Gastrocnemius medialis (tissue), 4 donors: Measurements from ENCODE around the gene G3BP1. TPM values are rescaled to one million over a fixed set of nuclear protein-coding genes. Genes with fewer than 3 reads are reported as not detected.

ENCODE experiments used
- ATAC-seq, 2 donors: fragments of 150-250 bp; one replicate each; pipeline ENCODE4 v1.9.1; 2016
- DNase-seq, 2 donors: peaks; one replicate each; pipeline ENCODE4 v3.0.0-alpha.2; 2019
- H3K27ac ChIP-seq, 4 donors: fragments of 200-600 bp; sonication (generic); 1 replicate in 1 of 4; 2 replicates in 3 of 4; pipeline ENCODE4 v1.5.1; 2016 to 2018; ENCODE audit warnings: mild to moderate bottlenecking in 2 of 4, moderate library complexity in 1 of 4
- H3K27me3 ChIP-seq, 3 donors: fragments of 200-600 bp; sonication (generic) in 2 of 3; 1 replicate in 1 of 3; 2 replicates in 2 of 3; pipeline versions ENCODE4 v1.5.1 to v1.6.0; 2016 to 2019; ENCODE audit warnings: mild to moderate bottlenecking in 1 of 3, moderate library complexity in 1 of 3
- H3K36me3 ChIP-seq, 2 donors: fragments of 200-600 bp; sonication (generic) in 1 of 2; one replicate each; pipeline ENCODE4 v1.5.1; 2017 to 2018
- H3K4me1 ChIP-seq, 2 donors: fragments of 200-600 bp; sonication (generic) in 1 of 2; one replicate each; pipeline ENCODE4 v1.5.1; 2016 to 2017; ENCODE audit warnings: mild to moderate bottlenecking in 2 of 2
- H3K4me3 ChIP-seq, 4 donors: fragments of 200-600 bp; sonication (generic) in 3 of 4; 1 replicate in 1 of 4; 2 replicates in 3 of 4; pipeline ENCODE4 v1.5.1; 2016 to 2019; ENCODE audit warnings: mild to moderate bottlenecking in 2 of 4
- H3K9me3 ChIP-seq, 3 donors: fragments of 200-600 bp; sonication (generic) in 2 of 3; 1 replicate in 1 of 3; 2 replicates in 2 of 3; pipeline ENCODE4 v1.5.1; 2016 to 2019
- CTCF ChIP-seq, 5 experiments: fragments of 450-650 bp in 3 of 5; fragments of 200-600 bp in 2 of 5; sonication (generic) in 2 of 5; IDR thresholded peaks in 4 of 5; conservative IDR thresholded peaks in 1 of 5; 1 replicate in 4 of 5; 2 replicates in 1 of 5; pipeline ENCODE4 v1.5.1; 2016 to 2019; ENCODE audit warnings: antibody characterized with exemption in 5 of 5, mild to moderate bottlenecking in 3 of 5, moderate library complexity in 3 of 5
- POLR2A ChIP-seq, 2 donors: fragments of 450-650 bp; IDR thresholded peaks; one replicate each; pipeline ENCODE4 v1.6.1; 2017; ENCODE audit warnings: antibody characterized with exemption in 2 of 2, mild to moderate bottlenecking in 2 of 2, moderate library complexity in 2 of 2
- in situ Hi-C, 4 donors: fragments of 200-750 bp; cut with MboI; loops; one replicate each; pipeline versions ENCODE4 v1.15.0 to v1.8.0; 2017; ENCODE audit warnings: low sequenced_read_pairs in 4 of 4
- intact Hi-C: fragments of 100-400 bp; cut with DNase I; formaldehyde crosslinking; loops from one replicate; pipeline ENCODE4 v1.15.1; 2023; ENCODE audit warnings: low total_unique reads
- total RNA-seq, 4 donors: library from RNA; depleted of rRNA; stranded (reverse); fragments of >200 nt; gene quantifications; one replicate each; pipeline versions ENCODE4 v1.1.0 to v1.2.3, GENCODE V29; 2016

Gene G3BP1
- total RNA-seq, 4 donors from 2014 or later: 80.5 to 114 (median 108) TPM

- ATAC-seq (no peak), DNase-seq (no peak)
- Histone ChIP-seq H3K36me3 (no peaks in the 10 kb centered on the region), H3K9me3 (no peaks in the 10 kb centered on the region), H3K27me3 (no peaks in the 10 kb centered on the region), H3K4me3 (no peak overlapping the region), H3K4me1 (no peaks in the 10 kb centered on the region), H3K27ac (no peak overlapping the region)
- intact Hi-C loops (loop anchor here (5.0 kb wide), 1 partner anchor 1386 kb away; no protein-coding TSS in a partner anchor), in situ Hi-C loops (loop anchor here in 2 of 4 donors (10.0 to 25.0 kb wide), 3 partner anchors 69 to 289 kb away; partner anchors contain the start of gene SLC36A1 (in 1 of the 2))
- no peak for TF ChIP-seq CTCF (IDR thresholded peaks at IDR 0.05 in 4 of 5, conservative IDR thresholded peaks at IDR 0.05 in 1 of 5)
- TF ChIP-seq POLR2A (IDR thresholded peaks at IDR 0.05): no peak
Observed at GRCh38 chr5:151733358-151734063, 38.2 kb upstream of the G3BP1 start.

GRCh38 chr5:151734064-151734408 lies 37.7 kb upstream of the G3BP1 start:
- in situ Hi-C loops (loop anchor here in 2 of 4 donors (10.0 to 25.0 kb wide), 3 partner anchors 69 to 289 kb away; partner anchors contain the start of gene SLC36A1 (in 1 of the 2)), intact Hi-C loops (loop anchor here (5.0 kb wide), 1 partner anchor 1387 kb away; no protein-coding TSS in a partner anchor)
- no peaks in the 10 kb centered on the region for H3K9me3 ChIP-seq
- TF ChIP-seq CTCF (IDR thresholded peaks at IDR 0.05 in 4 of 5, conservative IDR thresholded peaks at IDR 0.05 in 1 of 5): no peak
- no peak overlapping the region for H3K27ac ChIP-seq
- no peaks in the 10 kb centered on the region for H3K36me3 ChIP-seq
- H3K4me3 ChIP-seq: no peak overlapping the region
- DNase-seq: no peak
- no peaks in the 10 kb centered on the region for H3K27me3 ChIP-seq
- H3K4me1 ChIP-seq: no peaks in the 10 kb centered on the region
- ATAC-seq: no peak

GRCh38 chr5:151735646-151736045 lies 36.1 kb upstream of the G3BP1 start:
- no peaks in the 10 kb centered on the region for H3K36me3 ChIP-seq
- DNase-seq (no peak), ATAC-seq (no peak)
- in situ Hi-C loops: loop anchor here in 2 of 4 donors (10.0 to 25.0 kb wide), 3 partner anchors 71 to 291 kb away; partner anchors contain the start of gene SLC36A1 (in 1 of the 2)
- no peak overlapping the region for H3K27ac ChIP-seq
- H3K9me3 ChIP-seq: no peaks in the 10 kb centered on the region
- TF ChIP-seq POLR2A (IDR thresholded peaks at IDR 0.05) (no peak), CTCF (IDR thresholded peaks at IDR 0.05 in 4 of 5, conservative IDR thresholded peaks at IDR 0.05 in 1 of 5) (no peak)
- H3K4me1 ChIP-seq: peaks cover 11 to 13% of the 10 kb centered on the region in 2 donors
- H3K4me3 ChIP-seq: no peak overlapping the region
- intact Hi-C loops: no loop called here
- H3K27me3 ChIP-seq: no peaks in the 10 kb centered on the region

GRCh38 chr5:151737431-151737830 lies 34.3 kb upstream of the G3BP1 start:
- Histone ChIP-seq H3K36me3 (no peaks in the 10 kb centered on the region), H3K4me3 (no peak overlapping the region), H3K27me3 (no peaks in the 10 kb centered on the region), H3K4me1 (peaks cover 15 to 16% of the 10 kb centered on the region in 2 donors), H3K9me3 (no peaks in the 10 kb centered on the region), H3K27ac (no peak overlapping the region)
- in situ Hi-C loops: loop anchor here in 2 of 4 donors (10.0 to 25.0 kb wide), 3 partner anchors 73 to 293 kb away; partner anchors contain the start of gene SLC36A1 (in 1 of the 2)
- ATAC-seq (no peak), DNase-seq (no peak)
- intact Hi-C loops: no loop called here
- TF ChIP-seq POLR2A (IDR thresholded peaks at IDR 0.05) (no peak), CTCF (IDR thresholded peaks at IDR 0.05 in 4 of 5, conservative IDR thresholded peaks at IDR 0.05 in 1 of 5) (no peak)
